GM15510 (cell line): Measurements from ENCODE around the gene BYSL.

ENCODE experiments used
- POLR2A ChIP-seq: IDR thresholded peaks from 3 replicates; pipeline ENCODE4 v1.6.1; 2011; ENCODE audit warnings: borderline replicate concordance; ENCODE audit not compliant: insufficient read length; ENCODE audit errors: extremely low read depth

The BYSL gene

GRCh38 chr6:41942067-41942851 lies 21.0 kb downstream of the BYSL start:
- TF ChIP-seq POLR2A: no peak

- no peak for TF ChIP-seq POLR2A
Observed at GRCh38 chr6:41943456-41943855, 22.2 kb downstream of the BYSL start.

- no peak for TF ChIP-seq POLR2A
Observed at GRCh38 chr6:41947581-41948220, 26.4 kb downstream of the BYSL start.

- no peak for TF ChIP-seq POLR2A
Observed at GRCh38 chr6:41954668-41955067, 33.4 kb downstream of the BYSL start.

DNA sequence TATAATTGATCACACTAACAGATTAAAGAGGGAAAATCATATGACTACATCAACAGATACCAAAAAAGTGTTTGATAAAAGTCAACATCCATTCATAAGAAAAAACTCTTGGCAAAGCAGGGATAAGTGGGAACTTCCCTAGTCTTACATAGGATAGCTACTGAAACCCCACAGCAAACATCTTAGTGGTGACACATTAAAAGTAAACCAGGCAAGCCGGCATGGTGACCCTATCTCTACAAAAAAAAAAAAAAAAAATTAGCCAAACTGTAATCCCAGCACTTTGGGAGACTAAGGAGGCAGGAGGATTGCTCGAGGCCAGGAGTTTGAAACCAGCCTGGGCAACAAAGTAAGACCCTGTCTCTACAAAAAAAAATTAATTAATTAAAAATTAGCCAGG lies 34.1 kb downstream of the BYSL start:
- no peak for TF ChIP-seq POLR2A

- no peak for TF ChIP-seq POLR2A
Observed at GRCh38 chr6:41957117-41957516, 35.8 kb downstream of the BYSL start.

DNA sequence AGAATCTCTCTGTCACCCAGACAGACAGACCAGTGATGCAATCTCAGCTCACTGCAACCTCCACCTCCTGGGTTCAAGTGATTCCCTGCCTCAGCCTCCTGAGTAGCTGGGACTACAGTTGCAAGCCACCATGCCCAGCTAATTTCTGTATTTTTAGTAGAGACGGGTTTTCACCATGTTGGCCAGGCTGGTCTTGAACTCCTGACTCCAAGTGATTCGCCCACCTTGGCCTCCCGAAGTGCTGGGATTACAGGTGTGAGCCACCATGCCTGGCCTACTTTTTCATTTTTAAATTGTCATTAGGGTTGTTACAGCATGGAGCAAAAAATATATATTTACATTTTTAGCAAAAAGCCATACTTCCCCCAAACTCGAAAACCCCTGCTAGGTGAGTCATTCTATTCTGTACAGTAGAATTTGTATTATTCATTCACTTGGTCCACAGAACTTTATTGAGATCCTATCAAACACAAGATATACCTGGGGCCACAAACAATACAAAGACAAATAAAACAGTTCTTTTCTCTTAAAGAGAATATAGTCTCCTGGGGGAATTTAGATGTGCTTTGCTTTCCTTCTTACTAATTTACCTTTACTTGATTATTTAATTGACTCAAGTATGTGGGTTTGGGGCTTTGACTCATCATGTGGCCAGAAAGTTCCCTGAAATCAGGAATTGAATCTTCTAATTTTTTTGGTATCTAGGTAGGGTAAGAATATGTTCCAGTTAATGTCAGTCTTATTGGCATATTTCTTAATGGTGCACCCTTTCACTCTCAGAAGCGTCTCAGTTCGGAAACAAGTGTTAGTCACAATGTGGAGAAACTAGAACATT lies 36.9 kb downstream of the BYSL start:
- TF ChIP-seq POLR2A: no peak

DNA sequence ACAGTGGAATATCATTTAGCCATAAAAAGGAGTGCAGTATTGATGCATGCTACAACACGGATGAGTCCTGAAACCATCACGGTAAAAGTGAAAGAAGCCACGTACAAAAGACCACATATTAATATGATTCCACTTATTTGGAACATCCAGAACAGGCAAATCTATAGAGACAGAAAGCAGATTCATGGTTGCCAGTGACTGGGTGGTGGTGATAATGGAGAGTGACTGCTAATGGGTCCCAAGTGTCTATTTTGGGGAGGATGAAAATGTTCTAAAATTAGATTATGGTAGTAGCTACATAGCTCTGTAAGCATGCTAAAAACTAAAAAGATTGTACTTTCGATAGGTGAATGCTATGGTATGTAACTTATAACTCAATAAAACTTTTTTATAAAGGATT lies 38.7 kb downstream of the BYSL start:
- no peak for TF ChIP-seq POLR2A

DNA sequence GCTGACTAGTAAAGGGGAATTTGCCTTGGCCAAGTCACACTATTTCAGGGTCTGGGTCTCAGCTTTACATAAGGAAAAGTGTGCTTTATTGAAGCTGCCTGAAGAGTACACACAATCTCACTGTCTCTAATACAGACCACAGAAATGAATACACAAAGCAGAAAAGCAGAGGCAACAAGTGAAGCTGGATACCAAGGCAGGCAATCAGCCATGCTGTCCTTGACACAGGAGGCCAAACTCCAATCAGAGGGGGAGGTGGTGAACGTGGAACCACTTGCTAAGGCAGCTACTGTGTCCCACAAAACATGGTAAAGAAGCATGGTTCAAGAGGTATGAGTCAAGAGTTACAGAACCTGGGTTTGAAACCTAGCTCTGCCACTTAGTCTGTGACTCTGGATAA lies 42.1 kb downstream of the BYSL start:
- no peak for TF ChIP-seq POLR2A

DNA sequence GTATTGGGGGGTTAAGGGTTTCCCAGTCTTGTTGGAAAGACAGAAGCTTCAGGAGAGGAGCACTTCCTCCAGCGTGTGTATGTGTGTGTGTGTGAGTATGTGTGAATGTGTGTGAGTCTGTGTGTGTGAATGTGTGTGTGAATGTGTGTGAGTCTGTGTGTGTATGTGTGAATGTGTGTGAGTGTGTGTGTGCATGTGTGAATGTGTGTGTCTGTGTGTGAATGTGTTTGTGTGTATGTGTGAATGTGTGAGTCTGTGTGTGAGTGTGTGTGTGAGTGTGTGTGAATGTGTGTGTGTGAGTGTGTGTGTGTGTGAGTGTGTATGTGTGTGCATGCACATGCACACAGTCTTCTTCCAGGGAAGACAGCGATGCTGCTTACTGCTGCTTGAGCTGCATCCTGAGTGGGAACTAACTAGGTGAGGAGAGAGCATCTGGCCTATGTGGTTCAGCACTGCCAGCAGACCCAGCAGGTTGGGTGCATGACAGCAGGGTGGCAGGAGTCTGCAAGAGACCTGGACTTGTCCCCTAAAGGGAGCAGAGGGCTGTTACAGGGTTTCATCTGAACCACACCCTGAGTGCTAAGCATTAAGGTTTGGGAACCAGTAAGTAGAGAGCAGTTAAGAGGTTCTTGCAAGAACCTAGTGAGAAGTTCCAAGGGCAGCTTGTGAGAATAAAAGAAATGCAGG lies 43.0 kb downstream of the BYSL start:
- TF ChIP-seq POLR2A: no peak

DNA sequence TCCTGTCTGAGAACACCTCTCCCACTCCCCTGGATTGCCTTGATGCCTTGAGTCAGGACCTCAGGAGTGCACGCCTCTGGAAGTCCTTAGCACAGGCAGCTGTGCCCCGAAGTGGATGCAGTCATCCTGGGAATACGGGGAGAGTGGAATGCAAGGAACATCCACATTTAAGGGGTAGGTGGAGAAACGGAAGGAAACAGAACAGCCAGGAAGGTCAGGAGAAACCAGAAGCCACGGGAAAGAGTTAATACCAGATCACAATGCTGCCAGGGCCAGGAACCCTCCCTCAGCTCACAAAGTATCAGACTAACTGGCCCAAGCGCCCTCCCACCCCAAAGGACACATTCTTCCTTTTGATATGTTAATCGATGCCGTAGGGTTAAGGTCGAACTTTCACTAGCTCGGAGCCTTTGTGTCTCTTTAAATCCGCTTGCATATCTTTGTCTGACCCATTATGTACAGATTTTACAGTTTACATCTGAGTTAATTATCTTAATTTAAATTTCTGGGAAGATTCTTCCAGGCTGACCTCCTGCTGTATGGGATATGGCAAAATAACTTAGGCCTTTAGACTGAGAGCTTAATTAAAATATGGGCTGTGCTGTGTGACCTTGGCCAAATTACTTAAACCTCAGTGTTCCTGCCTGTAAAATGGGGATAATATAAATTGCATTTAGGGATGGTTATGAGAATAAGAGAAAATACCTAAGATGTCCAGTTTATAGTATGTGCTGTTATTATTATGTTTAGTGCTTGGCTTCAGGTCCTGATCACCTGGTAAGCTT lies 44.3 kb downstream of the BYSL start:
- TF ChIP-seq POLR2A: no peak

- TF ChIP-seq POLR2A: no peak
Observed at GRCh38 chr6:41966214-41966920, 45.1 kb downstream of the BYSL start.

GRCh38 chr6:41966961-41967311 lies 45.6 kb downstream of the BYSL start:
- TF ChIP-seq POLR2A: no peak

- TF ChIP-seq POLR2A: no peak
Observed at GRCh38 chr6:41967312-41968287, 46.3 kb downstream of the BYSL start.
